SKM-1 treated with dmso at 0.1 percent for 144 hours (cell line): Measurements from ENCODE around the gene ITGB1BP2.
A peak's percentile ranks its signal among the peaks of the same experiment; 100 is the strongest.
"Not testable (repeated sequence)": the region's sequence is repeated elsewhere in the genome, so short reads cannot be mapped to it uniquely, and the experiment has no call there.

Experiments
- DNase-seq: peaks from one replicate; lab custom pipeline; 2025; ENCODE audit not compliant: unreplicated experiment; lab: John Stamatoyannopoulos, UW

ITGB1BP2 gene

GRCh38 chrX:71300495-71300894 lies 1.1 kb upstream of the ITGB1BP2 start:
- DNase-seq, result not testable (repeated sequence)

GRCh38 chrX:71302461-71303213 lies 1.1 kb downstream of the ITGB1BP2 start:
- peak; percentile 25 for DNase-seq

GRCh38 chrX:71304561-71304960 lies 3.0 kb downstream of the ITGB1BP2 start:
- DNase-seq, result no peak

- DNase-seq, result no peak
Measured at GRCh38 chrX:71315917-71316316, 14.4 kb downstream of the ITGB1BP2 start.

- DNase-seq, result not testable (repeated sequence)
Measured at GRCh38 chrX:71316959-71317358, 15.4 kb downstream of the ITGB1BP2 start.

GRCh38 chrX:71320126-71320525 lies 18.6 kb downstream of the ITGB1BP2 start:
- peak; percentile 24 for DNase-seq

- no peak for DNase-seq
Measured at GRCh38 chrX:71321731-71322130, 20.2 kb downstream of the ITGB1BP2 start.

GRCh38 chrX:71324452-71324851 lies 22.9 kb downstream of the ITGB1BP2 start:
- DNase-seq, result not testable (repeated sequence)

GRCh38 chrX:71326394-71326793 lies 24.8 kb downstream of the ITGB1BP2 start:
- DNase-seq, result no peak

- not testable (repeated sequence) for DNase-seq
Measured at GRCh38 chrX:71349151-71349665, 47.7 kb downstream of the ITGB1BP2 start.

GRCh38 chrX:71349867-71350266 lies 48.3 kb downstream of the ITGB1BP2 start:
- DNase-seq, result not testable (repeated sequence)

- DNase-seq, result not testable (repeated sequence)
Measured at GRCh38 chrX:71352439-71352838, 50.9 kb downstream of the ITGB1BP2 start.
